Activated CD8-positive, alpha-beta memory T cell treated with anti-CD3 and anti-CD28 coated beads, Interleukin-2, amount 50 U/mL, for 1 hour (primary cell): ENCODE results near the gene MAN2B1.

Experiments used
- DNase-seq: peaks from one replicate; pipeline ENCODE4 v3.0.0-alpha.2; 2020; ENCODE audit errors: extremely low read depth

The MAN2B1 gene

DNA sequence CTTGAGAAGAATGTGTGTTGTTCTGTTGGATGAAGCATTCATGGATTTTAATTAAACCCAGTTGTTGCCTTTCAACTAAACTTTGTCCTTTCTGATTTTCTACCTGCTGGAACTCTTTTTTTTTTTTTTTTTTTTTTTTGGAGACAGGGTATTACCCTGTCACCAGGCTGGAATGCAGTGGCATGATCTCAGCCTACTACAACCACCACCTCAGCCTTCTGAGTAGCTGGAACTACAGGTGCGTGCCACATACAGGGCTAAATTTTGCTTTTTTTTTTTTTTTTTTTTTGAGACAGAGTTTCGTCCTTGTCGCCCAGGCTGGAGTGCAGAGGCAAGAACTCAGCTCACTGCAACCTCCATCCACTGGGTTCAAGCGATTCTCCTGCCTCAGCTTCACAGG, 48.9 kb downstream of the MAN2B1 start:
- DNase-seq = no peak

GRCh38 chr19:12611361-12611699, 55.2 kb downstream of the MAN2B1 start:
- DNase-seq = no peak

- DNase-seq = peak; percentile 97
Measured at GRCh38 chr19:12610540-12611360, 55.8 kb downstream of the MAN2B1 start, which contains the start of the genes ZNF490 and ZNF791. ZNF490 (minus strand) TSS chr19:12610813; CDS start chr19:12610680, 133 bp downstream. ZNF791 (plus strand) TSS chr19:12610920; CDS start chr19:12611080, 160 bp downstream.

GRCh38 chr19:12607631-12608030, 58.9 kb downstream of the MAN2B1 start:
- no peak for DNase-seq

GRCh38 chr19:12606796-12607195, 59.7 kb downstream of the MAN2B1 start:
- DNase-seq = no peak

- no peak for DNase-seq
Measured at GRCh38 chr19:12603714-12604113, 62.8 kb downstream of the MAN2B1 start.

DNA sequence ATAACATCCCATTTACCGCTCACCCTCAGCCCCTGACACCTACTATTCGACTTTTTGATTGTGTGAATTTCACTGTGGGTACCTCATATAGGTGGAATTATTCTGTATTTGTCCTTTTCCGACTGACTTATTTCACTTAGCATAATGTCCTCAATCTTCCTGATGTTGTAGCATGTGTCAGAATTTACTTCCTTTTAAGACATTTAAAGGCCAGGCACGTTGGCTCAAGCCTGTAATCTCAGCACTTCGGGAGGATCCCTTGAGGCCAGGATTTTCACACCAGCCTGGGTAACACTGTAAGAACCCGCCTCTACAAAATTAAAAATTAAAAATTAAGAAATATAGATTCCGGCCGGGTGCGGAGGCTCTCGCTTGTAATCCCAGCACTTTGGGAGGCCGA, 68.9 kb downstream of the MAN2B1 start:
- DNase-seq = no peak

DNA sequence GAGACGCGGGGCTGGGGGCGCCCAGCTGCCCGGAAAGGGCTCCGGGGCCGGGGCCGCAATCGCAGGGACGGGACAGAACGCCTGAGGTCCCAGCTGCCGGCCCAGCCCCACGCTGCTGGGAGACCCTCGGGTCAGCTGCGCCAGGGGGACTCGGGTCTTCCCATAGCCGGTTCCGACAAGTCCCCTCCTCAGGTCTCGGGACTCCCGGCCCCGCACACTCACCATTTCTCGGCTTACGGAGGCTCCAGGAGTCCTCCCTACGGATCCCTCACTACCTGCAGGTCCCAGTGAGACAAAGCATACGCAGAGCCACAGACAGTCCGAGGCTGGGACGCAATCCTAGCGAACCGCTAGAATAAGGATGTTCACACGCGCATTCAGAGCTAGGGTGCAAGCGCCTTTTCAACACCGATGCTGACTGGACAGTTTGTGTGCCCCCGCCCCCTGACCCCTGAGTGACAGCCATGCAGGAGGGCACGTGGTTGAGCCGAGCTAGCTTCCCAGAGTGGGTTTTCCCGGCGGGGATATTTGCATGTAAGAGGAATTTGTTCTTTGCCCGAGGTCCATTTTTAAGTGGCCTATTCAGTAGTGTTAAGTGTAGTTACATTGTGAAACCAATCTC, 69.5 kb downstream of the MAN2B1 start:
- DNase-seq = no peak
